Neural progenitor cell (in vitro differentiated cells): ENCODE measurements around the gene FOXK1.

Source experiments
- EZH2 ChIP-seq: fragments of 200-600 bp; sonication (generic); IDR thresholded peaks from 2 replicates; pipeline ENCODE4 v1.6.1; 2017; ENCODE audit warnings: antibody characterized with exemption, mild to moderate bottlenecking, moderate library complexity
- TF ChIP-seq, protein P1 (sequence below): fragments of 200-600 bp; sonication (generic); IDR thresholded peaks from 2 replicates; pipeline ENCODE4 v1.5.1; 2017; ENCODE audit warnings: antibody characterized with exemption, mild to moderate bottlenecking

DNA sequence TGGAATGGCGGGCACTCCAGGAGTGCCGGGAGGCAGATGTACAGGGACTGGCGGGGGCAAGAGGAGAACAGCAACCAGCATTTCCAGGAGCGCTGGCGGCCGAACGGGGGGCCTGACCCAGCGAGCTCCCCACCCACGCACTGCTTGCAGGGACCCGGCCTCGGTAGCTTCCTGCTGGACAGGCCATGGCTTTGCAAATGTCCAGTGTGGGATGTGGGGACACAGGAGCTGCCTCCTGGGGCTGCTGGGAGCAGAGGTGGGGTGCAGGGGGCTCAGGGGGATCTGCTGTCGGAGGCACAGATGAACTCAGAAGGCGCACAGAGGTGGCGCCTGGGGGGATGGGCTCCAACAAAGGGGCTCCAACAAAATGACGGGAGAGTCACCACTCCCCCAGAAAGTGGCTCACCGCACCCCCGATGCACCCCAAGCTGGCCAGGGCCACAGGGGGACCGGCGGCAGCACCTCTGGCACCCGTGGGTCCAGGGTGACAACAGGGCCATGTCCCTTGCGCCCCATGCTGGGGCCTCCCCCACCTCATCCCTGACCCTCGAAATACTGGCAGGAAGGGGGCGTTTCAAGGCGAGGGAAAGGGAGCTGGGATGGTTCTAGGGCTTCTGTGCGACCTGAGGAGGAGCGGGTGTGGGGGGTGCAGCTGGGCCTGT is 134.5 kb downstream of the FOXK1 start:
- TF ChIP-seq, protein P1, sequence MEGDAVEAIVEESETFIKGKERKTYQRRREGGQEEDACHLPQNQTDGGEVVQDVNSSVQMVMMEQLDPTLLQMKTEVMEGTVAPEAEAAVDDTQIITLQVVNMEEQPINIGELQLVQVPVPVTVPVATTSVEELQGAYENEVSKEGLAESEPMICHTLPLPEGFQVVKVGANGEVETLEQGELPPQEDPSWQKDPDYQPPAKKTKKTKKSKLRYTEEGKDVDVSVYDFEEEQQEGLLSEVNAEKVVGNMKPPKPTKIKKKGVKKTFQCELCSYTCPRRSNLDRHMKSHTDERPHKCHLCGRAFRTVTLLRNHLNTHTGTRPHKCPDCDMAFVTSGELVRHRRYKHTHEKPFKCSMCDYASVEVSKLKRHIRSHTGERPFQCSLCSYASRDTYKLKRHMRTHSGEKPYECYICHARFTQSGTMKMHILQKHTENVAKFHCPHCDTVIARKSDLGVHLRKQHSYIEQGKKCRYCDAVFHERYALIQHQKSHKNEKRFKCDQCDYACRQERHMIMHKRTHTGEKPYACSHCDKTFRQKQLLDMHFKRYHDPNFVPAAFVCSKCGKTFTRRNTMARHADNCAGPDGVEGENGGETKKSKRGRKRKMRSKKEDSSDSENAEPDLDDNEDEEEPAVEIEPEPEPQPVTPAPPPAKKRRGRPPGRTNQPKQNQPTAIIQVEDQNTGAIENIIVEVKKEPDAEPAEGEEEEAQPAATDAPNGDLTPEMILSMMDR: no peak
- TF ChIP-seq EZH2: no peak
